GM10248 (cell line): ENCODE data around the gene PCDHGA7.
"Not testable (repeated sequence)": the region's sequence is repeated elsewhere in the genome, so short reads cannot be mapped to it uniquely, and the experiment has no call there.

ENCODE experiments used
- CTCF ChIA-PET: fragments of 300-600 bp; sonication (Branson Sonifier 250); formaldehyde crosslinking; extraction: SDS; loops from one replicate; lab custom pipeline; 2021; ENCODE audit warnings: antibody characterized with exemption; lab: Yijun Ruan, JAX
- POLR2A ChIA-PET: fragments of 350-650 bp; sonication (Branson Sonifier 250); formaldehyde crosslinking; extraction: SDS; loops from one replicate; lab custom pipeline; 2020; ENCODE audit warnings: antibody characterized with exemption; lab: Yijun Ruan, JAX
- DNase-seq: peaks from one replicate; pipeline ENCODE4 v3.0.0; 2012; ENCODE audit errors: extremely low spot score
- TF ChIP-seq, protein P1 (sequence below): IDR thresholded peaks from 2 replicates; pipeline ENCODE4 v1.5.1; 2012; ENCODE audit warnings: mild to moderate bottlenecking, low read depth; ENCODE audit errors: extremely low read depth, missing control alignments, control extremely low read depth

The PCDHGA7 gene

DNA sequence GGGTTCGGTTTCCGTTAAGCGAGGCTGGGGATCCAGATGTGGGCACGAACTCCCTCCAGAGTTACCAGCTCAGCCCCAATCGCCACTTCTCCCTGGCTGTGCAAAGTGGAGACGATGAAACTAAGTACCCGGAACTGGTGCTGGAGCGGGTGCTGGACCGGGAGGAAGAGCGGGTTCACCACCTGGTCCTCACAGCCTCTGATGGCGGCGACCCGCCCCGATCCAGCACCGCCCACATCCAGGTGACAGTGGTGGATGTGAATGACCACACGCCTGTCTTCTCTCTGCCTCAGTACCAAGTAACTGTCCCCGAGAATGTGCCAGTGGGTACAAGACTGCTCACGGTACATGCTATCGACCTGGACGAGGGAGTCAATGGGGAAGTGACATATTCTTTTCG is 803 bp downstream of the PCDHGA7 start:
- ChIA-PET CTCF (interaction anchor here (1.1 to 1.2 kb wide), 2 partner anchors 22 to 38 kb away, joined by 3 read pairs; partner anchors contain the start of gene PCDHGA11), POLR2A (no interaction called here)
- TF ChIP-seq, protein P1, sequence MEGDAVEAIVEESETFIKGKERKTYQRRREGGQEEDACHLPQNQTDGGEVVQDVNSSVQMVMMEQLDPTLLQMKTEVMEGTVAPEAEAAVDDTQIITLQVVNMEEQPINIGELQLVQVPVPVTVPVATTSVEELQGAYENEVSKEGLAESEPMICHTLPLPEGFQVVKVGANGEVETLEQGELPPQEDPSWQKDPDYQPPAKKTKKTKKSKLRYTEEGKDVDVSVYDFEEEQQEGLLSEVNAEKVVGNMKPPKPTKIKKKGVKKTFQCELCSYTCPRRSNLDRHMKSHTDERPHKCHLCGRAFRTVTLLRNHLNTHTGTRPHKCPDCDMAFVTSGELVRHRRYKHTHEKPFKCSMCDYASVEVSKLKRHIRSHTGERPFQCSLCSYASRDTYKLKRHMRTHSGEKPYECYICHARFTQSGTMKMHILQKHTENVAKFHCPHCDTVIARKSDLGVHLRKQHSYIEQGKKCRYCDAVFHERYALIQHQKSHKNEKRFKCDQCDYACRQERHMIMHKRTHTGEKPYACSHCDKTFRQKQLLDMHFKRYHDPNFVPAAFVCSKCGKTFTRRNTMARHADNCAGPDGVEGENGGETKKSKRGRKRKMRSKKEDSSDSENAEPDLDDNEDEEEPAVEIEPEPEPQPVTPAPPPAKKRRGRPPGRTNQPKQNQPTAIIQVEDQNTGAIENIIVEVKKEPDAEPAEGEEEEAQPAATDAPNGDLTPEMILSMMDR, result no peak
- DNase-seq, result no peak

DNA sequence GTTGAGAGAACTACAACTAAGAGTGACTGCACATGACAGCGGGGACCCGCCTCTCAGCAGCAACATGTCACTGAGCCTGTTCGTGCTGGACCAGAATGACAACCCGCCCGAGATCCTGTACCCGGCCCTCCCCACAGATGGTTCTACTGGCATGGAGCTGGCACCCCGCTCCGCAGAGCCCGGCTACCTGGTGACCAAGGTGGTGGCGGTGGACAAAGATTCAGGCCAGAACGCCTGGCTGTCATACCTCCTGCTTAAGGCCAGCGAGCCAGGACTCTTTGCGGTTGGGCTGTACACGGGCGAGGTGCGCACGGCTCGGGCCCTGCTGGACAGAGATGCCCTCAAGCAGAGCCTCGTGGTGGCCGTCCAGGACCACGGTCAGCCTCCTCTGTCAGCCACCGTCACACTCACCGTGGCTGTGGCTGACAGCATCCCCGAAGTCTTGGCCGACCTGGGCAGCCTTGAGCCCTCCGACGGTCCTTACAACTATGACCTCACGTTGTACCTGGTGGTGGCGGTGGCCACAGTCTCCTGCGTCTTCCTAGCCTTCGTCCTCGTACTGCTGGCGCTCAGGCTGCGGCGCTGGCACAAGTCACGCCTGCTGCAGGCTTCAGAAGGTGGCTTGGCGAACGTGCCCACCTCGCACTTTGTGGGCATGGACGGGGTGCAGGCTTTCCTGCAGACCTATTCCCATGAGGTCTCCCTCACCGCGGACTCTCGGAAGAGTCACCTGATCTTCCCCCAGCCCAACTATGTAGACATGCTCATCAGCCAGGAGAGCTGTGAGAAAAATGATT is 2.1 kb downstream of the PCDHGA7 start:
- POLR2A ChIA-PET, result no interaction called here
- no peak for DNase-seq
- TF ChIP-seq, protein P1, result no peak
- CTCF ChIA-PET, result no interaction called here

DNA sequence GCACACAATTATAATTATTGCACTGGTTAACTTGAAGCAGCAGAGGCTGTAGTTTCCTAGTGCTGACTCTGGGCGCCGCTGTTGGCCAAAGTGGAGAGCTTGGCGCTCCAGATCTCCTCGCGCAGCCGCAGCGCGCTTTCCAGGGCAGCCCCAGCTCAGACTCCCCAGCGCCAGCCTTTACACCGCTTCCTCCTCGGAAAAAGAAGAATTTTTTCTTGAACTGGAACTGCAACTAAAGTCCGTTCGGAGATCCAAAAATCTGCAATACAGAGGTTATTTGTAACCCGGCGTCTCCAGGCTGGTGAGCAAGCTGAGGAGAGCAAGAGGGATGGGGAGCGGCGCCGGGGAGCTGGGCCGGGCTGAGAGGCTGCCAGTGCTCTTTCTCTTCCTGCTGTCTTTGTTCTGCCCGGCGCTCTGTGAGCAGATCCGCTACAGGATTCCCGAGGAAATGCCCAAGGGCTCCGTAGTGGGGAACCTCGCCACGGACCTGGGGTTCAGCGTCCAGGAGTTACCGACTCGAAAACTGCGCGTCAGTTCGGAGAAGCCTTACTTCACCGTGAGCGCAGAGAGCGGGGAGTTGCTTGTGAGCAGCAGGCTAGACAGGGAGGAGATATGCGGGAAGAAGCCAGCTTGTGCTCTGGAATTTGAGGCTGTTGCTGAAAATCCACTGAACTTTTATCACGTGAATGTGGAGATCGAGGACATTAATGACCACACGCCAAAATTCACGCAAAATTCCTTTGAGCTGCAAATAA is 5.2 kb downstream of the PCDHGA7 start, which contains the start of gene PCDHGB4:
TSS of gene PCDHGB4 (plus strand) at position 142 of the 755 bp plus-strand sequence. CDS start at position 329, 187 bp downstream.
- POLR2A ChIA-PET, result not testable (repeated sequence)
- peak; percentile 58 for DNase-seq
- CTCF ChIA-PET, result interaction anchor here (1.5 kb wide), 1 partner anchor 25 kb away, joined by 4 read pairs; the partner anchor contains the start of gene PCDHGA10

DNA sequence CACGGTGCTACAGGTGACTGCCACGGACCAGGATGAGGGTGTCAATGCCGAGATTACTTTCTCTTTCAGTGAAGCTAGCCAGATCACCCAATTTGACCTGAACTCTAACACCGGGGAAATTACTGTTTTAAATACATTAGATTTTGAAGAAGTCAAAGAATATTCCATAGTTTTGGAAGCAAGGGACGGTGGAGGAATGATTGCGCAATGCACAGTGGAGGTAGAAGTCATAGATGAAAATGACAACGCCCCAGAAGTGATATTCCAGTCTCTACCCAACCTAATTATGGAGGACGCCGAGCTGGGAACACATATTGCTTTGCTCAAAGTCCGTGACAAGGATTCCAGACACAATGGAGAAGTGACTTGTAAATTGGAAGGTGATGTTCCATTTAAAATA is 6.1 kb downstream of the PCDHGA7 start:
- TF ChIP-seq, protein P1, result no peak
- CTCF ChIA-PET, result interaction anchor here (1.5 kb wide), 1 partner anchor 24 kb away, joined by 4 read pairs; the partner anchor contains the start of gene PCDHGA10
- POLR2A ChIA-PET, result no interaction called here
- no peak for DNase-seq

DNA sequence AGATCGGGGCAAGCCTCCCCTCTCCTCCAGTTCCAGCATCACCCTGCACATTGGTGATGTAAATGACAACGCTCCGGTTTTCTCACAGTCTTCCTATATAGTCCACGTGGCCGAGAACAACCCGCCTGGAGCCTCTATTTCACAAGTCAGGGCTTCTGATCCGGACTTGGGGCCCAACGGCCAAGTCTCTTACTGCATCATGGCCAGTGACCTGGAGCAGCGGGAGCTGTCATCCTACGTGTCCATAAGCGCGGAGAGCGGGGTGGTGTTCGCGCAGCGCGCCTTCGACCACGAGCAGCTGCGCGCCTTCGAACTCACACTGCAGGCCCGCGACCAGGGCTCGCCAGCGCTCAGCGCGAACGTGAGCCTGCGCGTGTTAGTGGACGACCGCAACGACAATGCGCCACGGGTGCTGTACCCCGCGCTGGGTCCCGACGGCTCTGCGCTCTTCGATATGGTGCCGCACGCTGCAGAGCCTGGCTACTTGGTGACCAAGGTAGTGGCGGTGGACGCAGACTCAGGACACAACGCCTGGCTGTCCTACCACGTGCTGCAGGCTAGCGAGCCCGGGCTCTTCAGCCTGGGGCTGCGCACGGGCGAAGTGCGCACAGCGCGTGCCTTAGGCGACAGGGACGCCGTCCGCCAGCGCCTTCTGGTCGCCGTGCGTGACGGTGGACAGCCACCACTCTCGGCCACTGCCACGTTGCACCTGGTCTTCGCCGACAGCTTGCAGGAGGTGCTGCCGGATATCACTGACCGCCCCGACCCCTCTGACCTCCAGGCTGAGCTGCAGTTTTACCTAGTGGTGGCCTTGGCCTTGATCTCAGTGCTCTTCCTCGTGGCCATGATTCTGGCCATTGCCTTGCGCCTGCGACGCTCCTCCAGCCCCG is 6.9 kb downstream of the PCDHGA7 start:
- TF ChIP-seq, protein P1, result no peak
- DNase-seq, result no peak
- CTCF ChIA-PET, result interaction anchor here (0.7 to 1.1 kb wide), 2 partner anchors 10 to 61 kb away, joined by 3 read pairs; no protein-coding TSS in a partner anchor
- POLR2A ChIA-PET, result no interaction called here

DNA sequence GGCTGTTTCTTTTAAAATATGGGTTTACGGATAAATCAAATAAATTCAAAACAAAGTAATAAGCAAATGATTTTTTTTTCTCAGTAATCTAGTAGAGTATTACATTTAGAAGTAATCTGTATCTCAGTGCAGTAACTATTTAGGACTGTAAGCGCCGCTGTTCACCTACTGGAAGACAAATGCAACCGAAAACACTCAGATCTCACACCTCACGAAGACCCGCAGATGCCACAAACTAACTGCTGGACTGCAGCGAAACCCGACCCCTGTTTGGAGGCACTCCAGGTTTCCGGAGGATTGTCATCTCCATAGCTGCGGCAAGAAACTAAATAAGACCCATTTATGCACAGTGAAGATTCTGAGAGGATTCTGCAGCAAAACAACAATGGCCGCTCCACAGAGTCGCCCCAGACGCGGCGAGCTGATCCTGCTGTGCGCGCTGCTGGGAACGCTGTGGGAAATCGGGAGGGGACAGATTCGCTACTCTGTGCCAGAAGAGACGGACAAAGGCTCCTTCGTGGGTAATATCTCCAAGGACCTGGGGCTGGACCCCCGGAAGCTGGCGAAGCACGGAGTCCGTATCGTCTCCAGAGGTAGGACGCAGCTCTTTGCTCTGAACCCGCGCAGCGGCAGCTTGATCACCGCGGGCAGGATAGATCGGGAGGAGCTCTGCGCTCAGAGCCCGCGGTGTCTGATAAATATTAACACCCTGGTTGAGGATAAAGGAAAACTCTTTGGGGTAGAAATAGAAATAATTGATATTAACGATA is 10.1 kb downstream of the PCDHGA7 start, which contains the start of gene PCDHGA8:
TSS of gene PCDHGA8 (plus strand) at position 205 of the 770 bp plus-strand sequence. CDS start at position 386, 181 bp downstream.
- TF ChIP-seq, protein P1, result no peak
- CTCF ChIA-PET, result interaction anchor here (0.7 to 1.6 kb wide), 4 partner anchors 73 to 574 kb away, joined by 3 to 4 read pairs (median 3); no protein-coding TSS in a partner anchor
- no peak for DNase-seq
- POLR2A ChIA-PET, result no interaction called here
